C4-2B (cell line): ENCODE measurements around the gene SIK1.
"Not testable (repeated sequence)": the region's sequence is repeated elsewhere in the genome, so short reads cannot be mapped to it uniquely, and the experiment has no call there.

Source experiments
- CTCF ChIP-seq: fragments of 450-650 bp; conservative IDR thresholded peaks from 2 replicates; pipeline ENCODE4 v1.5.1; 2017; ENCODE audit warnings: mild to moderate bottlenecking
- ZFX ChIP-seq: fragments of 450-650 bp; IDR thresholded peaks from 2 replicates; pipeline ENCODE4 v1.6.1; 2017

GRCh38 chr21:43454176-43454575, 27.2 kb upstream of the SIK1 start:
- TF ChIP-seq CTCF, ZFX: not testable (repeated sequence)
